HepG2 (cell line): ENCODE measurements around the gene MTX1. TPM values are rescaled to one million over a fixed set of nuclear protein-coding genes. Genes with fewer than 3 reads are reported as not detected.

Experiments
- FOXO1 ChIP-seq: sonication (generic); formaldehyde crosslinking; IDR thresholded peaks from 2 replicates; pipeline ENCODE4 v1.4.0; 2020; ENCODE audit warnings: missing genetic modification reagents
- JUND ChIP-seq: sonication (generic); formaldehyde crosslinking; IDR thresholded peaks from 2 replicates; pipeline ENCODE4 v1.8.0; 2022; ENCODE audit warnings: mild to moderate bottlenecking, missing genetic modification reagents
- MIER3 ChIP-seq: IDR thresholded peaks from 2 replicates; pipeline ENCODE4 v1.6.1; 2016; ENCODE audit warnings: missing compliant biosample characterization, borderline replicate concordance
- NFKB2 ChIP-seq: sonication (generic); formaldehyde crosslinking; IDR thresholded peaks from 2 replicates; pipeline ENCODE4 v1.4.0; 2020; ENCODE audit warnings: missing genetic modification reagents, borderline replicate concordance
- RXRB ChIP-seq: IDR thresholded peaks from 2 replicates; pipeline ENCODE4 v1.6.1; 2016; ENCODE audit warnings: borderline replicate concordance, missing genetic modification reagents, missing compliant biosample characterization
- SIN3A ChIP-seq: IDR thresholded peaks from 2 replicates; pipeline ENCODE4 v1.6.1; 2011; ENCODE audit warnings: low read depth, mild to moderate bottlenecking, control low read depth, low read length, borderline replicate concordance
- TBX3 ChIP-seq: fragments of 450-650 bp; IDR thresholded peaks from 2 replicates; pipeline ENCODE4 v1.6.1; 2017; ENCODE audit warnings: antibody characterized with exemption, mild to moderate bottlenecking, inconsistent platforms, borderline replicate concordance
- U2AF1 ChIP-seq: fragments of 200-400 bp; formaldehyde crosslinking; optimal IDR thresholded peaks from 2 replicates; pipeline ENCODE3; 2017; ENCODE audit warnings: mild to moderate bottlenecking, low read depth, low read length
- ZBTB7A ChIP-seq: sonication (generic); formaldehyde crosslinking; IDR thresholded peaks from 2 replicates; pipeline ENCODE4 v1.8.0; 2022; ENCODE audit warnings: mild to moderate bottlenecking, missing genetic modification reagents
- ZFP41 ChIP-seq: sonication (generic); formaldehyde crosslinking; IDR thresholded peaks from 2 replicates; pipeline ENCODE4 v1.4.0; 2020; ENCODE audit warnings: mild to moderate bottlenecking, missing genetic modification reagents, borderline replicate concordance
- ZMYM4 ChIP-seq: sonication (generic); formaldehyde crosslinking; IDR thresholded peaks from 2 replicates; pipeline ENCODE4 v1.8.1; 2023; ENCODE audit warnings: mild to moderate bottlenecking, missing genetic modification reagents
- ZNF331 ChIP-seq: sonication (generic); formaldehyde crosslinking; IDR thresholded peaks from 2 replicates; pipeline ENCODE4 v1.4.0; 2020; ENCODE audit warnings: missing genetic modification reagents
- ZNF768 ChIP-seq: sonication (generic); formaldehyde crosslinking; IDR thresholded peaks from 2 replicates; pipeline ENCODE4 v1.4.0; 2020; ENCODE audit warnings: missing genetic modification reagents
- ZNF784 ChIP-seq: sonication (generic); formaldehyde crosslinking; IDR thresholded peaks from 2 replicates; pipeline ENCODE4 v1.5.1; 2020; ENCODE audit warnings: missing genetic modification reagents, mild to moderate bottlenecking, borderline replicate concordance
- ZNF839 ChIP-seq: sonication (generic); formaldehyde crosslinking; IDR thresholded peaks from 2 replicates; pipeline ENCODE4 v1.4.0; 2020; ENCODE audit warnings: missing genetic modification reagents, mild to moderate bottlenecking, borderline replicate concordance
- ZNF883 ChIP-seq: sonication (generic); formaldehyde crosslinking; IDR thresholded peaks from 2 replicates; pipeline ENCODE4 v1.5.1; 2020; ENCODE audit warnings: mild to moderate bottlenecking, missing genetic modification reagents; ENCODE audit errors: not compliant biosample characterization
- ZSCAN22 ChIP-seq: sonication (generic); formaldehyde crosslinking; IDR thresholded peaks from 2 replicates; pipeline ENCODE4 v1.4.0; 2020; ENCODE audit warnings: mild to moderate bottlenecking, missing genetic modification reagents
- polyA plus RNA-seq, 8 experiments: library from polyadenylated mRNA; depleted of rRNA in 3 of 8; stranded (reverse) in 7 of 8; unstranded in 1 of 8; fragments of >200 nt; fragmentation: Illumina TruSeq in 4 of 8; extraction: Trizol in 4 of 8; gene quantifications; 2 replicates each; pipeline versions ENCODE4 v1.2.1 to v1.2.3, GENCODE V29; 2011 to 2016; ENCODE audit warnings: low read depth in 4 of 8, missing spikeins in 1 of 8, mixed read lengths in 1 of 8; ENCODE audit not compliant: insufficient read depth in 1 of 8
- total RNA-seq, 5 experiments: library from RNA; depleted of rRNA; stranded (reverse); fragments of >200 nt; fragmentation: Illumina TruSeq; extraction: Trizol; gene quantifications; 2 replicates each; pipeline ENCODE4 v1.2.3, GENCODE V29; 2016; ENCODE audit warnings: low read depth in 1 of 5
- TF ChIP-seq, protein P1 (sequence below): sonication (generic); formaldehyde crosslinking; IDR thresholded peaks from 2 replicates; pipeline ENCODE4 v1.9.0; 2021; ENCODE audit warnings: missing genetic modification reagents, borderline replicate concordance
- TF ChIP-seq, protein P2 (sequence below): sonication (generic); formaldehyde crosslinking; IDR thresholded peaks from 2 replicates; pipeline ENCODE4 v1.5.0; 2020; ENCODE audit warnings: mild to moderate bottlenecking, missing genetic modification reagents
- TF ChIP-seq, protein P3 (sequence below): sonication (generic); formaldehyde crosslinking; IDR thresholded peaks from 2 replicates; pipeline ENCODE4 v1.4.0; 2020; ENCODE audit warnings: mild to moderate bottlenecking, missing genetic modification reagents

MTX1 gene
- total and polyA plus RNA-seq, 2 of the 13 experiments (the other 11 are each of a cell fraction or from before 2014, with no cell fraction given) = 64.5 to 72.6 TPM

GRCh38 chr1:155193275-155193990, 15.1 kb upstream of the MTX1 start (continued):
- TF ChIP-seq, protein P1, sequence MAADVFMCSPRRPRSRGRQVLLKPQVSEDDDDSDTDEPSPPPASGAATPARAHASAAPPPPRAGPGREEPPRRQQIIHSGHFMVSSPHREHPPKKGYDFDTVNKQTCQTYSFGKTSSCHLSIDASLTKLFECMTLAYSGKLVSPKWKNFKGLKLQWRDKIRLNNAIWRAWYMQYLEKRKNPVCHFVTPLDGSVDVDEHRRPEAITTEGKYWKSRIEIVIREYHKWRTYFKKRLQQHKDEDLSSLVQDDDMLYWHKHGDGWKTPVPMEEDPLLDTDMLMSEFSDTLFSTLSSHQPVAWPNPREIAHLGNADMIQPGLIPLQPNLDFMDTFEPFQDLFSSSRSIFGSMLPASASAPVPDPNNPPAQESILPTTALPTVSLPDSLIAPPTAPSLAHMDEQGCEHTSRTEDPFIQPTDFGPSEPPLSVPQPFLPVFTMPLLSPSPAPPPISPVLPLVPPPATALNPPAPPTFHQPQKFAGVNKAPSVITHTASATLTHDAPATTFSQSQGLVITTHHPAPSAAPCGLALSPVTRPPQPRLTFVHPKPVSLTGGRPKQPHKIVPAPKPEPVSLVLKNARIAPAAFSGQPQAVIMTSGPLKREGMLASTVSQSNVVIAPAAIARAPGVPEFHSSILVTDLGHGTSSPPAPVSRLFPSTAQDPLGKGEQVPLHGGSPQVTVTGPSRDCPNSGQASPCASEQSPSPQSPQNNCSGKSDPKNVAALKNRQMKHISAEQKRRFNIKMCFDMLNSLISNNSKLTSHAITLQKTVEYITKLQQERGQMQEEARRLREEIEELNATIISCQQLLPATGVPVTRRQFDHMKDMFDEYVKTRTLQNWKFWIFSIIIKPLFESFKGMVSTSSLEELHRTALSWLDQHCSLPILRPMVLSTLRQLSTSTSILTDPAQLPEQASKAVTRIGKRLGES = no peak
- TF ChIP-seq NFKB2 (CRISPR knock-in tag) (no peak), SIN3A (no peak), ZNF331 (CRISPR knock-in tag) (peak; percentile 51; the same call in 1 of the 2 replicates), ZNF883 (CRISPR knock-in tag) (no peak), MIER3 (CRISPR knock-in tag) (no peak), FOXO1 (CRISPR knock-in tag) (no peak), ZMYM4 (CRISPR knock-in tag) (0 out of 2 replicates have a peak, but pooled peaks have one; percentile 14), ZSCAN22 (CRISPR knock-in tag) (no peak), ZBTB7A (CRISPR knock-in tag) (peak; percentile 63; the same call in 1 of the 2 replicates), U2AF1 (no peak), ZNF839 (CRISPR knock-in tag) (no peak), ZNF768 (CRISPR knock-in tag) (peak; percentile 21; the same call in 1 of the 2 replicates), ZNF784 (CRISPR knock-in tag) (no peak), TBX3 (no peak), RXRB (CRISPR knock-in tag) (peak; percentile 51), ZFP41 (CRISPR knock-in tag) (no peak), JUND (no peak)
- TF ChIP-seq, protein P2, sequence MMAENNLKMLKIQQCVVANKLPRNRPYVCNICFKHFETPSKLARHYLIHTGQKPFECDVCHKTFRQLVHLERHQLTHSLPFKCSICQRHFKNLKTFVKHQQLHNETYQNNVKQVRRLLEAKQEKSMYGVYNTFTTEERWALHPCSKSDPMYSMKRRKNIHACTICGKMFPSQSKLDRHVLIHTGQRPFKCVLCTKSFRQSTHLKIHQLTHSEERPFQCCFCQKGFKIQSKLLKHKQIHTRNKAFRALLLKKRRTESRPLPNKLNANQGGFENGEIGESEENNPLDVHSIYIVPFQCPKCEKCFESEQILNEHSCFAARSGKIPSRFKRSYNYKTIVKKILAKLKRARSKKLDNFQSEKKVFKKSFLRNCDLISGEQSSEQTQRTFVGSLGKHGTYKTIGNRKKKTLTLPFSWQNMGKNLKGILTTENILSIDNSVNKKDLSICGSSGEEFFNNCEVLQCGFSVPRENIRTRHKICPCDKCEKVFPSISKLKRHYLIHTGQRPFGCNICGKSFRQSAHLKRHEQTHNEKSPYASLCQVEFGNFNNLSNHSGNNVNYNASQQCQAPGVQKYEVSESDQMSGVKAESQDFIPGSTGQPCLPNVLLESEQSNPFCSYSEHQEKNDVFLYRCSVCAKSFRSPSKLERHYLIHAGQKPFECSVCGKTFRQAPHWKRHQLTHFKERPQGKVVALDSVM (CRISPR knock-in tag) = no peak
- TF ChIP-seq, protein P3, sequence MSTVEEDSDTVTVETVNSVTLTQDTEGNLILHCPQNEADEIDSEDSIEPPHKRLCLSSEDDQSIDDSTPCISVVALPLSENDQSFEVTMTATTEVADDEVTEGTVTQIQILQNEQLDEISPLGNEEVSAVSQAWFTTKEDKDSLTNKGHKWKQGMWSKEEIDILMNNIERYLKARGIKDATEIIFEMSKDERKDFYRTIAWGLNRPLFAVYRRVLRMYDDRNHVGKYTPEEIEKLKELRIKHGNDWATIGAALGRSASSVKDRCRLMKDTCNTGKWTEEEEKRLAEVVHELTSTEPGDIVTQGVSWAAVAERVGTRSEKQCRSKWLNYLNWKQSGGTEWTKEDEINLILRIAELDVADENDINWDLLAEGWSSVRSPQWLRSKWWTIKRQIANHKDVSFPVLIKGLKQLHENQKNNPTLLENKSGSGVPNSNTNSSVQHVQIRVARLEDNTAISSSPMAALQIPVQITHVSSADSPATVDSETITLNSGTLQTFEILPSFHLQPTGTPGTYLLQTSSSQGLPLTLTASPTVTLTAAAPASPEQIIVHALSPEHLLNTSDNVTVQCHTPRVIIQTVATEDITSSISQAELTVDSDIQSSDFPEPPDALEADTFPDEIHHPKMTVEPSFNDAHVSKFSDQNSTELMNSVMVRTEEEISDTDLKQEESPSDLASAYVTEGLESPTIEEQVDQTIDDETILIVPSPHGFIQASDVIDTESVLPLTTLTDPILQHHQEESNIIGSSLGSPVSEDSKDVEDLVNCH (CRISPR knock-in tag) = no peak
